GM19193 (cell line): ENCODE results near the gene PSME3.

Experiments used
- POLR2A ChIP-seq: IDR thresholded peaks from 4 replicates; pipeline ENCODE4 v1.6.1; 2011; ENCODE audit not compliant: insufficient read depth, insufficient read length; ENCODE audit errors: extremely low read depth

Gene PSME3

GRCh38 chr17:42855048-42855596 lies 21.9 kb downstream of the PSME3 start:
- no peak for TF ChIP-seq POLR2A

GRCh38 chr17:42857389-42857788 lies 24.2 kb downstream of the PSME3 start:
- TF ChIP-seq POLR2A, result no peak

GRCh38 chr17:42865638-42866094 lies 32.5 kb downstream of the PSME3 start:
- no peak for TF ChIP-seq POLR2A

GRCh38 chr17:42866216-42866615 lies 33.0 kb downstream of the PSME3 start:
- no peak for TF ChIP-seq POLR2A

- TF ChIP-seq POLR2A, result no peak
These were observed 33.7 kb downstream of the PSME3 start for GRCh38 chr17:42866631-42867575.

GRCh38 chr17:42868338-42868737 lies 35.1 kb downstream of the PSME3 start:
- no peak for TF ChIP-seq POLR2A

GRCh38 chr17:42871647-42872046 lies 38.5 kb downstream of the PSME3 start:
- TF ChIP-seq POLR2A, result no peak

- TF ChIP-seq POLR2A, result no peak
These were observed 39.2 kb downstream of the PSME3 start for GRCh38 chr17:42872251-42872965.

GRCh38 chr17:42873315-42873714 lies 40.1 kb downstream of the PSME3 start:
- TF ChIP-seq POLR2A, result no peak

- no peak for TF ChIP-seq POLR2A
These were observed 43.8 kb downstream of the PSME3 start for GRCh38 chr17:42877037-42877436.

GRCh38 chr17:42878123-42878880 lies 45.1 kb downstream of the PSME3 start:
- TF ChIP-seq POLR2A, result no peak

GRCh38 chr17:42878924-42879595 lies 45.9 kb downstream of the PSME3 start:
- TF ChIP-seq POLR2A, result no peak

GRCh38 chr17:42879596-42879985 lies 46.4 kb downstream of the PSME3 start:
- TF ChIP-seq POLR2A, result no peak

GRCh38 chr17:42880776-42881310 lies 47.6 kb downstream of the PSME3 start:
- TF ChIP-seq POLR2A, result no peak
